ENCODE data around the gene HSPA2.
"Not testable (repeated sequence)": the region's sequence is repeated elsewhere in the genome, so short reads cannot be mapped to it uniquely, and the experiment has no call there.

HSPA2 gene

DNA sequence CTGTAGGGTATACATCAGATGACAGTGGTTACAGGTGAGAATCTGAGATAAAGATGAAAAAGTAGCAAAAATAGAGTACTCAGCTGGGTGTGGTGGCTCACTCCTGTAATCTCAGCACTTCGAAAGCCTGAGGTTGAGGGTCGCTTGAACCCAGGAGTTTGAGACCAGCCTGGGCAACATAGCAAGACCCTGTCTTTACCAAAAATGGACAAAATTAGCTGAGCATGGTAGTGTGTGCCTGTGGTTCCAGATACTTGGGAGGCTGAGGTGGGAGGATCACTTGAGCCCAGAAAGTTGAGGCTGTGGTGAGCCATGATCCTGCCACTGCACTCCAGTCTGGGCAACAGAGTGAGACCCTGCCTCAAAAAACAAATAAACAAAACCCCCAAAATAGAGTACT lies 17.7 kb downstream of the HSPA2 start:
- DNase-seq (ENCODE audit: low read depth, low spot score) = not testable (repeated sequence)

DNA sequence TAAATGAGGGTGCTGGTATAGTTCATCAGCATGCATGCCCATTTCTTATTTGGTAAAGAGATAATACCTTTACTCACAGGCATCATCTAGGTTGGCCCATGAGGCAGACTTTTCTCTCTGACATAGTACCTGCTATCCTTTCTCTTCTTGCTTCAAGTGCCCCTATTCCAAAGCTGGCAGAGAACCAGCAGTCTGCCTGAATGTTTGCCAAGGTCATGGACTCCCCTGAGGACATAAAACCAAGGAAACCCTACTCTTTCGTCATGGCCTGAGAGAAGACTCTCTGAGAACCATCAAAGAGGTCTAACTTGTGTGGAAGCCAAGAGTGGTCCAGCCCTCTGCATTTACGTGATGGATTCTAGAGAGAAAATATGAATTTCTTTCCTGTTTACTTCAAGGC lies 21.1 kb downstream of the HSPA2 start:
- no peak for DNase-seq (ENCODE audit: low read depth, low spot score)

GRCh38 chr14:64562436-64562835 lies 21.9 kb downstream of the HSPA2 start:
- DNase-seq (ENCODE audit: low read depth, low spot score) = no peak

DNA sequence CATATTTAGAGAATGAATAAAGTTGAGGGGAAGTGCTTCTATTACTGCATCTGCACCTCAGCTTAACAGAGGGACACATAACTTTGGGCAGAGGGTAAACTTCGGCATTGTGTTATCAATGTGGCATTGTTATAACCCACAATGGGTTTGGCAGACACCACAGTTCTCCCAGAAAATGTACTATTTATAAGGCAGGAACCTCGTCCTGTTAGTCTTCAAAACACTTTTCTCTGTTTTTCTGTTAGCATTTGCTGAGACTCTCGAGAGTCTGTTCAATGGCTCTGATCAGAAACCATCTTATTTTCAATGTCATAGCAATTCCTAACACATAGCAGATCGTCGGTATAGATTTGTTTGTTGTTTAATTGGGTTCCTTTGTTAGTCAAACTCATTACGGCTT lies 23.2 kb downstream of the HSPA2 start:
- no peak for DNase-seq (ENCODE audit: low read depth, low spot score)

DNA sequence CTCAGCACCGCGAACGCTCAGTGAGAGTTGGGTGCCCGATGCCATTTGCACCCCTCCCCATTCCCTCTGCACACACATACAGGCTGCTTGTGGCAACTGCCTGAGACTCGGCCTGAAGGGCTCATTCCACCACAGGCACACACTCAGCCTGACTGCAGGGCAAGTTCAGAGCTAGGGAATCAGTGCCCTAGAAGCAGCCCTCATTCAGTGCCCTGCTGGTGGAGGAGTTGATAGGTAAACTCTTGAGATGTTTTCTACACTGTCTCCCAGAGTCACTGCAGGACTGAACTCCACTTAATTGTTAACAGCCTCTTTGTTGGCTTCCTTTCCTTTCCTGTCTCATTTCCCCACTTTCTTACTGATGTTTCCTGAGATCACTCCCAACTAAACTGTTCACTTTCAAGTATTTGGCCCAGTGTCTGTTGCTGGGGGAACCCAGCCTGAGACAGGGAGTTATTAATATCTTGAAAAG lies 26.1 kb downstream of the HSPA2 start:
- no peak for DNase-seq (ENCODE audit: low read depth, low spot score)

GRCh38 chr14:64569138-64569631 lies 28.6 kb downstream of the HSPA2 start:
- no peak for DNase-seq (ENCODE audit: low read depth, low spot score)

GRCh38 chr14:64569646-64570045 lies 29.1 kb downstream of the HSPA2 start:
- not testable (repeated sequence) for DNase-seq (ENCODE audit: low read depth, low spot score)

DNA sequence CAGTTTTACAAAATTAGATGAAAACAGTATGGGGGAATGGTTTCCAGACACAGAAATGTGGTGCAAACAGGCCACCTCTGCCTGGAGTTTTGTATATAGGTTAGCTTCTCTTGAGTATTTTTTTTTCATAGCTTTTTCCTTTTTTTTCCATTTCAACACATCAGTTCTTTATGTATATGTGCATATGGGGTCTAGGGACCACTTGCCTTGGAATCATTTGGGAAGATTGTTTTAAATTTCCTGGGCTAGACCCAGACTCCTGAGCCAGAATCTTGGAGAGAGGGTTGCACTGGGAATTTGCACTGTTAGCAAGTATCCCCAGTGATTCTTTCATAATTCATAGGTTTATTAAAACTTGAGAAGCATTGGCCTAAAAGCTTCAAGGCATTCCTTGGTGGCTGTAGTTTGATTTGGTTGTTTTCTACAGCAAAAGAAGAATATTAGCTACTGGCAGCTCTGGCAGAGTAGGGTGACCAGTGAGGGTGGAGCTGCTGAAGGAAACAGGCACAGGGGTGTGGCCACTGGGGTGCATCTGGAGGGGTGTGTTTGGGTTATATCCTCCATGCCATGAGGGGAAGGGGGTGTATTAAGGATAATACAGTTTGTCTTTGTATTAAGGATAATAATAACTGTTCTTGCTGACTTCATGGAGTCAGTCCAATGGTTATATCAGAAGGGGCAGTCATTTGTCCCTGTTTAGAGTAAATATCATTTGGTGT lies 32.0 kb downstream of the HSPA2 start:
- no peak for DNase-seq (ENCODE audit: low read depth, low spot score)

- DNase-seq (ENCODE audit: low read depth, low spot score) = no peak
These were observed 32.6 kb downstream of the HSPA2 start for GRCh38 chr14:64573109-64573508.

- DNase-seq (ENCODE audit: low read depth, low spot score) = no peak
These were observed 34.0 kb downstream of the HSPA2 start for GRCh38 chr14:64574371-64575107.

DNA sequence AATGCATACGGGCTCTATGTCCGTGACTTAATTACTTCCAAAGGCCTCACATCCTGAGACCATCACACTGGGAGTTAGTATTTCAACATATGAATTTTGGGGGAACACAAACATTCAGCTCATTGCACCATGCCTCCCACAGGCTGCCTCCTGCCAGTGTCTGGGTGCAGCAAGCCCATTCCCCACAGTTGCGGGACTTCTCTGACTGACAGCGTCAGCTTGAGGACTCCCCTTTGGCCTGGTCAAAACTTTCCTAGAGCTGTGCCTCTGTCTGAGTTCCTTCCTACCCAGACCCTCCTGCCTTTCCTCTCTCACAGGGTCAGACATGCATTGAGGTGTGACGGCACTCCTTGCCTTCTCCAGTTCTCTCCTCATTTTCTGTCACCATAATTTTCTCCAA lies 36.7 kb downstream of the HSPA2 start:
- no peak for DNase-seq (ENCODE audit: low read depth, low spot score)

- DNase-seq (ENCODE audit: low read depth, low spot score) = no peak
These were observed 39.9 kb downstream of the HSPA2 start for GRCh38 chr14:64580467-64580866.

GRCh38 chr14:64581363-64581762 lies 40.8 kb downstream of the HSPA2 start:
- no peak for DNase-seq (ENCODE audit: low read depth, low spot score)

DNA sequence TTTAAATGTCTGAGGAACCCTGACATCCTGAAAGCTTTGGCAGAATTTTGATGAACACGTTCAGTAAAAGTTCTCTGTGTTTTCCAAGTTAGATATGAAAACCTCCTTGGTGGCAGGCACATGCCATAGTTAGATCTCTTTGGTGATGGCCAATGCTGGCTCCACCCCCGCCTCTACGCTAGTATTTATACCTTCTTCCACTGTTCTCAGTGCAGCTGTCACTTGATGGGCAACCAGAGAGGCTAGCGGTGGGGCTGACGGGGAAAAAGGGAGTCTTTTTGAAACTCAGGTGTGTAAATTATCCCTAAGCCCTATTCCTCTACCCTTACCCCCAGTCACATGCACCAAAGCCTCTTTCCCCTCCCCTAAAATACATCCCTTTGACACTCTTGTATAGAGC lies 41.3 kb downstream of the HSPA2 start:
- DNase-seq (ENCODE audit: low read depth, low spot score) = no peak

DNA sequence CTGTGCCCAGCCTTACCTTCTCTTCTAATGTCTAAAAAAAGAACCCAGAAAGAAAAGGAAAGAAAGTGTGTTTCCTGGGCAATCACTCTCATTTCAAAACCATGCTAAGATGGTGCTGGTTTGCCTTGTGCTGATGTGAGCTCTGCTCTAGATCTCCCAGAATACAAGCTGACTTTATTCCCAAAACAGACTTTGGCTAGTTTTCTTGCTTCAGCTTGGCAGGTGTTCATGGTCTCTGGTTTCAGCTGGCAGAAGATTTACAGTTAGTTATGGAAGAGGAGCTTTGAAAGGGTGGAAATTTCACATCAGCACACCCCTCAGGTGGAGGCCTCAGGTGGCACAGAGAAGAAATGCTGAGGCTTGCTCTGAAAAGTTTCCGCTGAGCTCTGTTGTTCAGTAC lies 43.6 kb downstream of the HSPA2 start:
- DNase-seq (ENCODE audit: low read depth, low spot score) = no peak

- DNase-seq (ENCODE audit: low read depth, low spot score) = no peak
These were observed 51.3 kb downstream of the HSPA2 start for GRCh38 chr14:64591809-64592208.

Measured in smooth muscle cell of the brain vasculature (primary cell).